SK-N-SH (cell line): ENCODE data around the gene GPR157.

Experiments used
- CTCF ChIP-seq: fragments of 200-600 bp; sonication (generic); IDR thresholded peaks from 2 replicates; pipeline ENCODE4 v1.6.1; 2017; ENCODE audit warnings: antibody characterized with exemption, mild to moderate bottlenecking, moderate library complexity
- JUND ChIP-seq: IDR thresholded peaks from 2 replicates; pipeline ENCODE4 v1.4.0; 2012

GRCh38 chr1:9152535-9152934 lies 23.6 kb upstream of the GPR157 start:
- TF ChIP-seq JUND (no peak), CTCF (no peak)
